HEK293 (cell line): ENCODE results near the gene ICE1.

Experiments used
- CTCF ChIA-PET: fragments of 350-600 bp; formaldehyde crosslinking; extraction: SDS; loops from one replicate; lab custom pipeline; 2021; ENCODE audit warnings: antibody characterized with exemption; lab: Yijun Ruan, JAX
- POLR2A ChIA-PET: fragments of 300-600 bp; formaldehyde crosslinking; extraction: SDS; loops from one replicate; lab custom pipeline; 2020; ENCODE audit warnings: antibody characterized with exemption, inconsistent platforms; lab: Yijun Ruan, JAX
- H3K27ac ChIP-seq: fragments of 200-500 bp; sonication (Bioruptor generic); 2 replicates; pipeline ENCODE4 v1.5.1; 2014; ENCODE audit warnings: low read depth, low read length, control low read depth, inconsistent platforms; ENCODE audit errors: extremely low read depth
- H3K36me3 ChIP-seq, 2 experiments: fragments of 200-500 bp in 1 of 2; sonication (Bioruptor generic) in 1 of 2; 1 replicate in 1 of 2; 2 replicates in 1 of 2; pipeline ENCODE4 v1.5.1; 2014 to 2017; ENCODE audit warnings: inconsistent platforms in 2 of 2, low read length in 2 of 2; ENCODE audit not compliant: control insufficient read depth in 2 of 2, insufficient read depth in 1 of 2
- H3K4me1 ChIP-seq: fragments of 200-500 bp; sonication (Bioruptor generic); 2 replicates; pipeline ENCODE4 v1.5.1; 2014; ENCODE audit warnings: mild to moderate bottlenecking, low read length, inconsistent platforms; ENCODE audit not compliant: control insufficient read depth, insufficient read depth
- H3K4me3 ChIP-seq: 2 replicates; pipeline ENCODE4 v1.5.1; 2011; ENCODE audit warnings: low read depth, mild to moderate bottlenecking, control low read depth, low read length, moderate library complexity
- H3K9me3 ChIP-seq: fragments of 200-500 bp; sonication (Bioruptor generic); 2 replicates; pipeline ENCODE4 v1.5.1; 2014; ENCODE audit warnings: low read depth, low read length, inconsistent platforms; ENCODE audit not compliant: control insufficient read depth, insufficient read depth
- BCL11B ChIP-seq: fragments of 450-650 bp; formaldehyde crosslinking; IDR thresholded peaks from 2 replicates; pipeline ENCODE4 v1.5.1; 2016; ENCODE audit warnings: low read depth, missing biosample characterization, missing genetic modification characterization
- HOXA7 ChIP-seq: sonication (generic); formaldehyde crosslinking; IDR thresholded peaks from 2 replicates; pipeline ENCODE4 v1.8.1; 2022; ENCODE audit warnings: missing genetic modification reagents, borderline replicate concordance
- IKZF3 ChIP-seq: fragments of 450-650 bp; IDR thresholded peaks from 2 replicates; pipeline ENCODE4 v1.5.0; 2018; ENCODE audit warnings: missing biosample characterization, mild to moderate bottlenecking, missing genetic modification characterization, moderate library complexity
- KLF10 ChIP-seq: fragments of 450-650 bp; IDR thresholded peaks from 2 replicates; pipeline ENCODE4 v1.5.1; 2018; ENCODE audit warnings: missing biosample characterization, mild to moderate bottlenecking, missing genetic modification characterization
- MEIS1 ChIP-seq: sonication (generic); formaldehyde crosslinking; IDR thresholded peaks from 2 replicates; pipeline ENCODE4 v1.8.1; 2022; ENCODE audit warnings: missing genetic modification reagents, mild to moderate bottlenecking, borderline replicate concordance
- REST ChIP-seq: fragments of 450-650 bp; formaldehyde crosslinking; IDR thresholded peaks from 2 replicates; pipeline ENCODE4 v1.5.1; 2016; ENCODE audit warnings: missing biosample characterization, missing genetic modification characterization
- SALL2 ChIP-seq: fragments of 450-650 bp; formaldehyde crosslinking; IDR thresholded peaks from 2 replicates; pipeline ENCODE4 v1.5.0; 2017; ENCODE audit warnings: missing biosample characterization, mild to moderate bottlenecking, missing genetic modification characterization, borderline replicate concordance
- SCRT1 ChIP-seq: fragments of 450-650 bp; formaldehyde crosslinking; IDR thresholded peaks from 2 replicates; pipeline ENCODE4 v1.5.1; 2016; ENCODE audit warnings: missing biosample characterization, missing genetic modification characterization, borderline replicate concordance
- ZBTB21 ChIP-seq: fragments of 450-650 bp; formaldehyde crosslinking; IDR thresholded peaks from 2 replicates; pipeline ENCODE4 v1.5.1; 2017; ENCODE audit warnings: missing biosample characterization, missing genetic modification characterization
- ZFP41 ChIP-seq: fragments of 450-650 bp; formaldehyde crosslinking; IDR thresholded peaks from 2 replicates; pipeline ENCODE4 v1.5.1; 2016; ENCODE audit warnings: missing biosample characterization, missing genetic modification characterization, borderline replicate concordance
- ZNF184 ChIP-seq: fragments of 450-650 bp; IDR thresholded peaks from 2 replicates; pipeline ENCODE4 v1.5.1; 2018; ENCODE audit warnings: missing biosample characterization, mild to moderate bottlenecking, missing genetic modification characterization
- ZNF202 ChIP-seq: fragments of 450-650 bp; formaldehyde crosslinking; IDR thresholded peaks from 2 replicates; pipeline ENCODE4 v1.5.1; 2016; ENCODE audit warnings: missing biosample characterization, missing genetic modification characterization, borderline replicate concordance
- ZNF214 ChIP-seq: fragments of 450-650 bp; formaldehyde crosslinking; IDR thresholded peaks from 2 replicates; pipeline ENCODE4 v1.5.1; 2017; ENCODE audit warnings: missing biosample characterization, mild to moderate bottlenecking, missing genetic modification characterization, borderline replicate concordance
- ZNF23 ChIP-seq: fragments of 450-650 bp; formaldehyde crosslinking; IDR thresholded peaks from 2 replicates; pipeline ENCODE4 v1.5.1; 2016; ENCODE audit warnings: missing biosample characterization, missing genetic modification characterization, borderline replicate concordance
- ZNF513 ChIP-seq: fragments of 450-650 bp; IDR thresholded peaks from 2 replicates; pipeline ENCODE4 v1.5.1; 2018; ENCODE audit warnings: missing biosample characterization, missing genetic modification characterization
- ZNF621 ChIP-seq: fragments of 450-650 bp; formaldehyde crosslinking; IDR thresholded peaks from 2 replicates; pipeline ENCODE4 v1.5.1; 2017; ENCODE audit warnings: missing biosample characterization, missing genetic modification characterization
- ZNF629 ChIP-seq: fragments of 450-650 bp; formaldehyde crosslinking; IDR thresholded peaks from 2 replicates; pipeline ENCODE4 v1.5.1; 2017; ENCODE audit warnings: missing biosample characterization, missing genetic modification characterization
- ZNF76 ChIP-seq: fragments of 450-650 bp; formaldehyde crosslinking; IDR thresholded peaks from 2 replicates; pipeline ENCODE4; 2016; ENCODE audit warnings: low read depth, missing biosample characterization, missing genetic modification characterization, borderline replicate concordance
- TF ChIP-seq, protein P1 (sequence below): sonication (generic); formaldehyde crosslinking; IDR thresholded peaks from 2 replicates; pipeline ENCODE4 v1.8.1; 2022; ENCODE audit warnings: mild to moderate bottlenecking, moderate library complexity, missing genetic modification reagents

ICE1 gene

DNA sequence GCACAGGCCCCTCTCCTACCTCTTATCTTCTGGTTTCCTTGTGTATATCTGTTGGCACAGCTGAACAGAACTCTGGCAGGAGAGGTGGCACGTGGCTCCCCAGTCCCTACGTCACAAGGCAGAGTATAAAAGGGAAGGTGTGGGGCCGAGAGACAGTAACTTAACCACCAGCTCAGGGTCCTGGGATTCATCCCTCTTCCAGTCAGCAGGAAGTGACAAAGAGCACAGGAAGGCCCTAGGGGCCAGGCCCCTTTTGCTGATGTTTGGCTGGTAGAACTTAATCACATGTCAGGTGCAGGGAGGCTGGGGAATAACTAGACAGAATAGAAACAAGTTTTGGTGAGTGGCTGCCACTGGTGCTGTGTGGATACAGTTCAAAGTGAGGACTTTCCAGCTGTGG, 4.5 kb upstream of the ICE1 start:
- H3K4me3 ChIP-seq: no peak overlapping the region
- peaks cover 4% of the 10 kb centered on the region for H3K4me1 ChIP-seq
- POLR2A ChIA-PET: interaction anchor here (1.6 kb wide), 1 partner anchor 278 kb away, joined by 4 read pairs; the partner anchor contains the start of gene ADAMTS16
- no peak overlapping the region for H3K27ac ChIP-seq
- no peaks in the 10 kb centered on the region for H3K9me3 ChIP-seq
- CTCF ChIA-PET: interaction anchor here (1.0 to 7.4 kb wide), 17 partner anchors 10 to 556 kb away, joined by 3 to 111 read pairs (median 13); partner anchors contain the start of gene ADAMTS16
- TF ChIP-seq KLF10: no peak
- no peak for TF ChIP-seq ZNF23 (tag by site-specific recombination)
- TF ChIP-seq REST: no peak
- TF ChIP-seq ZBTB21 (tag by site-specific recombination): no peak
- TF ChIP-seq SCRT1: no peak
- H3K36me3 ChIP-seq: no peaks in the 10 kb centered on the region

- Histone ChIP-seq H3K4me3 (no peak overlapping the region), H3K36me3 (no peaks in the 10 kb centered on the region)
Measured at GRCh38 chr5:5418764-5419163, 3.7 kb upstream of the ICE1 start.

More at GRCh38 chr5:5418764-5419163, 3.7 kb upstream of the ICE1 start:
- H3K27ac ChIP-seq: no peak overlapping the region
- H3K9me3 ChIP-seq: no peaks in the 10 kb centered on the region
- ChIA-PET POLR2A (interaction anchor here (1.6 kb wide), 1 partner anchor 279 kb away, joined by 4 read pairs; the partner anchor contains the start of gene ADAMTS16), CTCF (interaction anchor here (0.6 to 7.4 kb wide), 37 partner anchors 11 to 965 kb away, joined by 3 to 111 read pairs (median 4); partner anchors contain the start of gene ADAMTS16)
- H3K4me1 ChIP-seq: peaks cover 8% of the 10 kb centered on the region
- no peak for TF ChIP-seq BCL11B (tag by site-specific recombination)
- no peak for TF ChIP-seq HOXA7 (CRISPR knock-in tag)
- TF ChIP-seq ZNF513 (tag by site-specific recombination): no peak
- TF ChIP-seq ZFP41 (tag by site-specific recombination): no peak
- no peak for TF ChIP-seq ZNF214 (tag by site-specific recombination)
- no peak for TF ChIP-seq ZNF621 (tag by site-specific recombination)
- no peak for TF ChIP-seq MEIS1
- no peak for TF ChIP-seq ZNF184
- TF ChIP-seq SALL2 (tag by site-specific recombination): no peak
- TF ChIP-seq ZNF202 (tag by site-specific recombination): no peak
- TF ChIP-seq ZNF76: no peak
- TF ChIP-seq ZNF629 (tag by site-specific recombination): no peak
- no peak for TF ChIP-seq IKZF3 (tag by site-specific recombination)
- TF ChIP-seq, protein P1, sequence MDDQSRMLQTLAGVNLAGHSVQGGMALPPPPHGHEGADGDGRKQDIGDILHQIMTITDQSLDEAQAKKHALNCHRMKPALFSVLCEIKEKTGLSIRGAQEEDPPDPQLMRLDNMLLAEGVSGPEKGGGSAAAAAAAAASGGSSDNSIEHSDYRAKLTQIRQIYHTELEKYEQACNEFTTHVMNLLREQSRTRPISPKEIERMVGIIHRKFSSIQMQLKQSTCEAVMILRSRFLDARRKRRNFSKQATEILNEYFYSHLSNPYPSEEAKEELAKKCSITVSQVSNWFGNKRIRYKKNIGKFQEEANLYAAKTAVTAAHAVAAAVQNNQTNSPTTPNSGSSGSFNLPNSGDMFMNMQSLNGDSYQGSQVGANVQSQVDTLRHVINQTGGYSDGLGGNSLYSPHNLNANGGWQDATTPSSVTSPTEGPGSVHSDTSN (CRISPR knock-in tag): no peak
